HepG2 (cell line): ENCODE measurements around the gene SMIM12. TPM values are rescaled to one million over a fixed set of nuclear protein-coding genes. Genes with fewer than 3 reads are reported as not detected.

Source experiments
- AFF4 ChIP-seq: sonication (generic); formaldehyde crosslinking; IDR thresholded peaks from 2 replicates; pipeline ENCODE4 v1.4.0; 2020; ENCODE audit warnings: missing genetic modification reagents
- ATAD3A ChIP-seq: sonication (generic); formaldehyde crosslinking; IDR thresholded peaks from 2 replicates; pipeline ENCODE4 v1.4.0; 2020; ENCODE audit warnings: missing genetic modification reagents
- DMAP1 ChIP-seq: IDR thresholded peaks from 2 replicates; pipeline ENCODE4 v1.6.1; 2016
- DRAP1 ChIP-seq: IDR thresholded peaks from 2 replicates; pipeline ENCODE4 v1.6.1; 2016; ENCODE audit warnings: missing genetic modification reagents, missing compliant biosample characterization
- HINFP ChIP-seq: sonication (generic); formaldehyde crosslinking; IDR thresholded peaks from 2 replicates; pipeline ENCODE4 v1.4.0; 2020; ENCODE audit warnings: low read depth, mild to moderate bottlenecking, missing genetic modification reagents
- KLF12 ChIP-seq: sonication (generic); formaldehyde crosslinking; IDR thresholded peaks from 2 replicates; pipeline ENCODE4 v1.4.0; 2020; ENCODE audit warnings: missing genetic modification reagents, borderline replicate concordance
- KLF9 ChIP-seq: IDR thresholded peaks from 2 replicates; pipeline ENCODE4 v1.6.1; 2016; ENCODE audit warnings: low read depth
- NAIF1 ChIP-seq: sonication (generic); formaldehyde crosslinking; IDR thresholded peaks from 2 replicates; pipeline ENCODE4 v1.5.0; 2020; ENCODE audit warnings: mild to moderate bottlenecking, missing genetic modification reagents, borderline replicate concordance
- NKX3-1 ChIP-seq: sonication (generic); formaldehyde crosslinking; IDR thresholded peaks from 2 replicates; pipeline ENCODE4 v1.5.0; 2020; ENCODE audit warnings: missing genetic modification reagents
- PAF1 ChIP-seq: IDR thresholded peaks from 2 replicates; pipeline ENCODE4 v1.6.1; 2016; ENCODE audit warnings: missing genetic modification reagents, missing compliant biosample characterization
- PITX1 ChIP-seq: sonication (generic); formaldehyde crosslinking; IDR thresholded peaks from 2 replicates; pipeline ENCODE4 v1.5.1; 2020; ENCODE audit warnings: mild to moderate bottlenecking, missing genetic modification reagents
- SAP130 ChIP-seq: IDR thresholded peaks from 2 replicates; pipeline ENCODE4 v1.6.1; 2016; ENCODE audit warnings: low read depth
- SIN3B ChIP-seq: fragments of 150-350 bp; IDR thresholded peaks from 2 replicates; pipeline ENCODE4 v1.6.1; 2014; ENCODE audit warnings: low read length
- SOX5 ChIP-seq: IDR thresholded peaks from 2 replicates; pipeline ENCODE4 v1.6.1; 2016; ENCODE audit warnings: borderline replicate concordance
- TMF1 ChIP-seq: sonication (generic); formaldehyde crosslinking; IDR thresholded peaks from 2 replicates; pipeline ENCODE4 v1.8.1; 2022; ENCODE audit warnings: low read depth, missing genetic modification reagents
- TOPORS ChIP-seq: sonication (generic); formaldehyde crosslinking; IDR thresholded peaks from 2 replicates; pipeline ENCODE4 v1.8.0; 2023; ENCODE audit warnings: mild to moderate bottlenecking, missing genetic modification reagents
- TRIM24 ChIP-seq: sonication (generic); formaldehyde crosslinking; IDR thresholded peaks from 2 replicates; pipeline ENCODE4 v1.8.0; 2022; ENCODE audit warnings: mild to moderate bottlenecking, missing genetic modification reagents
- ZC3H13 ChIP-seq: sonication (generic); formaldehyde crosslinking; IDR thresholded peaks from 2 replicates; pipeline ENCODE4 v1.8.1; 2023; ENCODE audit warnings: mild to moderate bottlenecking, missing genetic modification reagents, moderate library complexity
- ZFP90 ChIP-seq: sonication (generic); formaldehyde crosslinking; IDR thresholded peaks from 2 replicates; pipeline ENCODE4 v1.8.0; 2022; ENCODE audit warnings: missing genetic modification reagents, mild to moderate bottlenecking, inconsistent platforms, borderline replicate concordance
- ZMAT3 ChIP-seq: sonication (generic); formaldehyde crosslinking; conservative IDR thresholded peaks from 2 replicates; pipeline ENCODE4 v1.7.0; 2021; ENCODE audit warnings: missing genetic modification reagents
- ZNF24 ChIP-seq: fragments of 450-650 bp; IDR thresholded peaks from 2 replicates; pipeline ENCODE4 v1.6.1; 2017; ENCODE audit warnings: antibody characterized with exemption, mild to moderate bottlenecking
- ZNF274 ChIP-seq: sonication (generic); formaldehyde crosslinking; IDR thresholded peaks from 2 replicates; pipeline ENCODE4 v1.5.1; 2020; ENCODE audit warnings: mild to moderate bottlenecking, missing genetic modification reagents
- ZNF3 ChIP-seq: IDR thresholded peaks from 2 replicates; pipeline ENCODE4 v1.7.0; 2017; ENCODE audit warnings: inconsistent platforms
- ZNF383 ChIP-seq: sonication (generic); formaldehyde crosslinking; IDR thresholded peaks from 2 replicates; pipeline ENCODE4 v1.4.0; 2020; ENCODE audit warnings: missing genetic modification reagents, mild to moderate bottlenecking, borderline replicate concordance
- ZNF563 ChIP-seq: sonication (generic); formaldehyde crosslinking; IDR thresholded peaks from 2 replicates; pipeline ENCODE4 v1.8.0; 2022; ENCODE audit warnings: mild to moderate bottlenecking, moderate library complexity, missing genetic modification reagents
- ZNF790 ChIP-seq: sonication (generic); formaldehyde crosslinking; IDR thresholded peaks from 2 replicates; pipeline ENCODE4 v1.8.0; 2022; ENCODE audit warnings: missing genetic modification reagents, mild to moderate bottlenecking, borderline replicate concordance
- ZNF792 ChIP-seq: IDR thresholded peaks from 2 replicates; pipeline ENCODE4 v1.6.1; 2016
- ZNF83 ChIP-seq: sonication (generic); formaldehyde crosslinking; IDR thresholded peaks from 2 replicates; pipeline ENCODE4 v1.4.0; 2020; ENCODE audit warnings: missing genetic modification reagents, mild to moderate bottlenecking, borderline replicate concordance
- ZNF883 ChIP-seq: sonication (generic); formaldehyde crosslinking; IDR thresholded peaks from 2 replicates; pipeline ENCODE4 v1.5.1; 2020; ENCODE audit warnings: mild to moderate bottlenecking, missing genetic modification reagents; ENCODE audit errors: not compliant biosample characterization
- polyA plus RNA-seq, 8 experiments: library from polyadenylated mRNA; depleted of rRNA in 3 of 8; stranded (reverse) in 7 of 8; unstranded in 1 of 8; fragments of >200 nt; fragmentation: Illumina TruSeq in 4 of 8; extraction: Trizol in 4 of 8; gene quantifications; 2 replicates each; pipeline versions ENCODE4 v1.2.1 to v1.2.3, GENCODE V29; 2011 to 2016; ENCODE audit warnings: low read depth in 4 of 8, missing spikeins in 1 of 8, mixed read lengths in 1 of 8; ENCODE audit not compliant: insufficient read depth in 1 of 8
- total RNA-seq, 5 experiments: library from RNA; depleted of rRNA; stranded (reverse); fragments of >200 nt; fragmentation: Illumina TruSeq; extraction: Trizol; gene quantifications; 2 replicates each; pipeline ENCODE4 v1.2.3, GENCODE V29; 2016; ENCODE audit warnings: low read depth in 1 of 5

Gene SMIM12
- total and polyA plus RNA-seq, 2 of the 13 experiments (the other 11 are each of a cell fraction or from before 2014, with no cell fraction given) = 20.1 to 41.3 TPM

- no peak for TF ChIP-seq NAIF1 (CRISPR knock-in tag)
- TF ChIP-seq ZNF383 (CRISPR knock-in tag) = no peak
- no peak for TF ChIP-seq DMAP1 (CRISPR knock-in tag)
- no peak for TF ChIP-seq SIN3B
- no peak for TF ChIP-seq ZFP90
- no peak for TF ChIP-seq AFF4
- TF ChIP-seq DRAP1 (CRISPR knock-in tag) = no peak
- no peak for TF ChIP-seq ZNF83 (CRISPR knock-in tag)
- TF ChIP-seq TOPORS (CRISPR knock-in tag) = no peak
- TF ChIP-seq ATAD3A = no peak
- TF ChIP-seq ZNF883 (CRISPR knock-in tag) = peak; percentile 51
- TF ChIP-seq ZNF792 (CRISPR knock-in tag) = no peak
- TF ChIP-seq ZNF790 (CRISPR knock-in tag) = no peak
- TF ChIP-seq KLF9 = no peak
- TF ChIP-seq SAP130 (CRISPR knock-in tag) = peak; percentile 58
- TF ChIP-seq HINFP (CRISPR knock-in tag) = 0 out of 2 replicates have a peak, but pooled peaks have one; percentile 44
- no peak for TF ChIP-seq KLF12
- TF ChIP-seq ZMAT3 = 0 out of 2 replicates have a peak, but pooled peaks have one; percentile 47
- no peak for TF ChIP-seq TMF1 (CRISPR knock-in tag)
- 0 out of 2 replicates have a peak, but pooled peaks have one; percentile 49 for TF ChIP-seq ZNF563
- peak; percentile 66; the same call in 1 of the 2 replicates for TF ChIP-seq SOX5 (CRISPR knock-in tag)
- TF ChIP-seq TRIM24 = no peak
- TF ChIP-seq ZNF274 (CRISPR knock-in tag) = no peak
- no peak for TF ChIP-seq PAF1 (CRISPR knock-in tag)
- no peak for TF ChIP-seq NKX3-1 (CRISPR knock-in tag)
- TF ChIP-seq ZNF24 = no peak
- peak; percentile 46; the same call in 1 of the 2 replicates for TF ChIP-seq PITX1 (CRISPR knock-in tag)
- TF ChIP-seq ZC3H13 (CRISPR knock-in tag) = no peak
- no peak for TF ChIP-seq ZNF3 (CRISPR knock-in tag)
Observed at GRCh38 chr1:34825455-34826091, 34.0 kb downstream of the SMIM12 start (continued).
